Thyroid gland (tissue), 4 donors: ENCODE results near the gene ADGRF1. TPM values are rescaled to one million over a fixed set of nuclear protein-coding genes. Genes with fewer than 3 reads are reported as not detected.

Source experiments
- DNase-seq, 2 donors: peaks; one replicate each; pipeline ENCODE4 v3.0.0-alpha.2; 2019
- H3K27ac ChIP-seq, 3 donors: fragments of 200-600 bp; sonication (generic); 1 replicate in 2 of 3; 2 replicates in 1 of 3; pipeline ENCODE4 v1.5.1; 2016 to 2019; ENCODE audit warnings: mild to moderate bottlenecking in 1 of 3, moderate library complexity in 1 of 3
- H3K27me3 ChIP-seq: fragments of 200-600 bp; sonication (generic); one replicate; pipeline ENCODE4 v1.5.1; 2019
- H3K36me3 ChIP-seq, 2 donors: fragments of 200-600 bp; sonication (generic); one replicate each; pipeline ENCODE4 v1.5.1; 2016 to 2019
- H3K4me1 ChIP-seq, 2 donors: fragments of 200-600 bp; sonication (generic); one replicate each; pipeline ENCODE4 v1.5.1; 2017 to 2019
- H3K4me3 ChIP-seq, 3 donors: fragments of 200-600 bp; sonication (generic); replicated peaks in 1 of 3; 1 replicate in 2 of 3; 2 replicates in 1 of 3; pipeline ENCODE4 v1.5.1; 2016; ENCODE audit warnings: mild to moderate bottlenecking in 1 of 3
- H3K9me3 ChIP-seq: fragments of 200-600 bp; sonication (generic); one replicate; pipeline ENCODE4 v1.5.1; 2017
- POLR2A ChIP-seq, 2 donors: fragments of 450-650 bp; IDR thresholded peaks; one replicate each; pipeline ENCODE4 v1.6.1; 2017; ENCODE audit warnings: antibody characterized with exemption in 2 of 2, mild to moderate bottlenecking in 2 of 2, moderate library complexity in 1 of 2
- WGBS, 2 donors: methylation state at CpG; one replicate each; pipeline ENCODE4 v1.1.5; 2017; 5-methylcytosine and 5-hydroxymethylcytosine counted together
- intact Hi-C: fragments of 100-400 bp; cut with DNase I; formaldehyde crosslinking; loops from one replicate; pipeline ENCODE4 v1.15.1; 2023
- total RNA-seq, 4 donors: library from RNA; depleted of rRNA; stranded (reverse); fragments of >200 nt; gene quantifications; one replicate each; pipeline ENCODE4 v1.2.3, GENCODE V29; 2016
- TF ChIP-seq, protein P1 (sequence below), 6 experiments: fragments of 200-600 bp in 3 of 6; fragments of 450-650 bp in 3 of 6; sonication (generic) in 3 of 6; IDR thresholded peaks; one replicate each; pipeline ENCODE4 v1.5.1; 2016 to 2019; ENCODE audit warnings: antibody characterized with exemption in 6 of 6, mild to moderate bottlenecking in 2 of 6, inconsistent platforms in 1 of 6, moderate library complexity in 1 of 6

Gene ADGRF1
- total RNA-seq, 4 donors from 2014 or later, result 15.1 to 36.2 (median 19.3) TPM

DNA sequence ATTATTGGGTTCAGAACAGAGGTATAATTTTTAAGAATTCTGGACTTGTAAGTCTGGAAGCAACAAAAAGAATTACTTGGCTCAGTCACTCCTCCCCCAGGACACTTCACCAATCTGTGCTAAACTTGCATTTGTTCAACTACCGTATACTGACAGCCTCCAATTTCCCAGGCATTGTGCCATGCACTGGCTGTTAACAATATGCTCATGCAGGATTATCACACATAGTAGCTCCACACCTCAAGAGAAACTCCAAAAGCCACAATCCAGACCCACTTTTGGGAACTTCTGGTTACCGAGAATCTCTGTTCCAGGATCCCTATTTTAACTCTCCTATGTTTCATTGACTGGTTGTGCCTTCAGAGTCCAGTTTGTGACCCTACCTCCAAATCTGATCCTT is 7.7 kb downstream of the ADGRF1 start:
- no peaks in the 10 kb centered on the region for H3K36me3 ChIP-seq
- intact Hi-C loops, result no loop called here
- 19 to 34% methylated on average over 2 of the region's 2 CpGs for WGBS, 2 donors
- H3K4me3 ChIP-seq, result no peak overlapping the region
- H3K27me3 ChIP-seq, result no peaks in the 10 kb centered on the region
- TF ChIP-seq, protein P1, sequence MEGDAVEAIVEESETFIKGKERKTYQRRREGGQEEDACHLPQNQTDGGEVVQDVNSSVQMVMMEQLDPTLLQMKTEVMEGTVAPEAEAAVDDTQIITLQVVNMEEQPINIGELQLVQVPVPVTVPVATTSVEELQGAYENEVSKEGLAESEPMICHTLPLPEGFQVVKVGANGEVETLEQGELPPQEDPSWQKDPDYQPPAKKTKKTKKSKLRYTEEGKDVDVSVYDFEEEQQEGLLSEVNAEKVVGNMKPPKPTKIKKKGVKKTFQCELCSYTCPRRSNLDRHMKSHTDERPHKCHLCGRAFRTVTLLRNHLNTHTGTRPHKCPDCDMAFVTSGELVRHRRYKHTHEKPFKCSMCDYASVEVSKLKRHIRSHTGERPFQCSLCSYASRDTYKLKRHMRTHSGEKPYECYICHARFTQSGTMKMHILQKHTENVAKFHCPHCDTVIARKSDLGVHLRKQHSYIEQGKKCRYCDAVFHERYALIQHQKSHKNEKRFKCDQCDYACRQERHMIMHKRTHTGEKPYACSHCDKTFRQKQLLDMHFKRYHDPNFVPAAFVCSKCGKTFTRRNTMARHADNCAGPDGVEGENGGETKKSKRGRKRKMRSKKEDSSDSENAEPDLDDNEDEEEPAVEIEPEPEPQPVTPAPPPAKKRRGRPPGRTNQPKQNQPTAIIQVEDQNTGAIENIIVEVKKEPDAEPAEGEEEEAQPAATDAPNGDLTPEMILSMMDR (IDR thresholded peaks at IDR 0.05), result no peak
- TF ChIP-seq POLR2A (IDR thresholded peaks at IDR 0.05), result no peak
- DNase-seq, result peak; percentile 38 to 50
- no peaks in the 10 kb centered on the region for H3K9me3 ChIP-seq
- peak overlapping the region; percentile 67 to 74 (median 68) for H3K27ac ChIP-seq
- peaks cover 29 to 51% of the 10 kb centered on the region in 2 donors for H3K4me1 ChIP-seq

DNA sequence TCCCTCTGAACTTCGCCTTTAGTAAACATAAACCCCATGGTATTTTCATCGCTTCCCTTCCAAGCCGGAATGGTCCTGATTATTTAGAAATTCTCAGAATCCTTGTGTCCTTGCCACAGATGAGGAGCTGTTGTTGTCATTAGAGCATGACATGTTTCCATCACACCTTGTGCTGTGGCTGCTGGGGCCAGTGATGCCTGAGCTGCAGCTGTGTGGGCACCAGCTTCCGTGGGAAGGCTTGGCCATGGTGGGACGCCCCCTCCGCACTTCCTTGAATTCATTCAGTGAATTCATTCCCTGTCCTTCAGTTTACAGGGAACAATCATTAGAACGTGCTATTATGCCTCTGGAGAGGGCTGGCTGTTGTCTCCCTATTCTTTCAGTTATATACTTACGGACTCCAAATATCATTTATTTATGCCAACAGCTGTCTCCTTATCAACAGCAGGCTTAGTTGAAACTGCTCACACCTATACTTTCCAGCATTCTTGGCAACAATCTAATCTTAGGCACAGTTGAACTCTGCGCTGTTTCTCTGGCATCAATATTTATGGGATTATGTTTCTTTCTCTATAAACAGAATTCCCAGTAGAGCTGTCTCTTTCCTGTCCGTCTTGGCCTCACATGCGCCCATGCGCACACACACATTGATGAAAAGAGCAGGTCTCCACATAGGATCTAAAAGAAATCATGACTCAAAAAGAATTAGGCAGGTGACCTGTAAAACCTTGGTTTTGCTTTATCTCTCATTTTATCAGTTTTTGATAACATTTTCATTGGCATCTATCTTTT is 9.0 kb downstream of the ADGRF1 start:
- no peak overlapping the region for H3K4me3 ChIP-seq
- no peaks in the 10 kb centered on the region for H3K27me3 ChIP-seq
- no peaks in the 10 kb centered on the region for H3K9me3 ChIP-seq
- H3K27ac ChIP-seq, result peak overlapping the region in 2 of 3 donors; percentile 11 to 76
- TF ChIP-seq POLR2A (IDR thresholded peaks at IDR 0.05), result no peak
- TF ChIP-seq, protein P1 (IDR thresholded peaks at IDR 0.05), result no peak
- no peaks in the 10 kb centered on the region for H3K36me3 ChIP-seq
- intact Hi-C loops, result no loop called here
- no peak for DNase-seq
- WGBS, 2 donors, result 75 to 84% methylated on average over 12 of the region's 12 CpGs
- peaks cover 35 to 55% of the 10 kb centered on the region in 2 donors for H3K4me1 ChIP-seq

DNA sequence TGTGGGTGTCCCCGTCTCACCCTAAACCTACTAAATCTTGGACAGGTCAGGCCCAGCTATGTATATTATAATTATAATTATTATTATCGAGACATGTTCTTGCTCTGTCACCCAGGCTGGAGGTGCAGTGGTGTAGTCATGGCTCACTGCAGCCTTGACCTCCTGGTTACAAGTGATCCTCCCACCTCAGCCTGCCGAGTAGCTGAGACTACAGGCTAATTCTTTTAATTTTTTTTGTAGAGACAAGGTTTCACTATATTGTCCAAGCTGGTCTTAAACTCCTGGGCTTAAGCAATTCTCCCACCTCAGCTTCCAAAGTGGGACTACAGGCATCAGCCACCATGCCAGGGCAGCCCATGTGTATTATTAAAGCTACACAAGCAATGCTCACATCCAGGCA is 10.5 kb downstream of the ADGRF1 start:
- 61 to 65% methylated on average over 3 of the region's 3 CpGs for WGBS, 2 donors
- Histone ChIP-seq H3K36me3 (no peaks in the 10 kb centered on the region), H3K27me3 (no peaks in the 10 kb centered on the region), H3K9me3 (no peaks in the 10 kb centered on the region), H3K4me3 (no peak overlapping the region), H3K4me1 (peaks cover 46 to 63% of the 10 kb centered on the region in 2 donors), H3K27ac (peak overlapping the region; percentile 76 to 80 (median 77))
- TF ChIP-seq POLR2A (IDR thresholded peaks at IDR 0.05), result no peak
- peak; percentile 53 to 60 for DNase-seq
- intact Hi-C loops, result no loop called here

DNA sequence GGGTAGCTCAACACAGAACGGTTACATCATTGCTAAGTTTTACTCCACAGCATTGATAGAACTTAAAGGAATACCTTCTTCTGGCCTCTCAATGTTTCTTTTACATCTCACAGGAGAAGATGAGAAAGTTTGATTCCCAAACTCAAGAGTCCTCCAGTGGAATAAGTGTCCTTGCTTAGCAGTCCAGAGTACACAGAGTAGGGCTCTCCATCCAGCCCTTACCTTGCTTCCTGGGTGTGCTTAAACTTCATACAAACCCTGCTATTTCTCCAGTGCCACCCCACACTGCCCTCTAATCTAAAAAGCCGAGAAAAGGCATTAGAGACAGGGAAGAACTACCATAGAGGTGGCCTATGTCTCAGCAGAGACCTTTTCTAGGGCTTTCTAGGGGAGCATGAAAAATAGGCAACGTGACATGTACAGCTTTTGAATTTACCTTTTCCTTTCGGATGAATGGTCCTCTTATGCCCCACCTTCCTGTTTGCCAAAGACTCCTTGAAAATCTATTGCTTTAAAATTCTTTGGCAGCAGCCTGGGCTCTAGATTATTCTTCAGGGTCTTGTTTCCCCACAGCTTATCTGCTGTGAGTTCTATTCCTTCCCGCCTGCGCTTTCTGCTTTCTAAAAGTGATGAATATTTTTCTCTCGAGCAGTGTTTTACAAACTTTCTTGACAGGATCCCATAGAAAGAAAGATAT is 12.1 kb downstream of the ADGRF1 start:
- peak overlapping the region; percentile 76 to 80 (median 77) for H3K27ac ChIP-seq
- intact Hi-C loops, result no loop called here

DNA sequence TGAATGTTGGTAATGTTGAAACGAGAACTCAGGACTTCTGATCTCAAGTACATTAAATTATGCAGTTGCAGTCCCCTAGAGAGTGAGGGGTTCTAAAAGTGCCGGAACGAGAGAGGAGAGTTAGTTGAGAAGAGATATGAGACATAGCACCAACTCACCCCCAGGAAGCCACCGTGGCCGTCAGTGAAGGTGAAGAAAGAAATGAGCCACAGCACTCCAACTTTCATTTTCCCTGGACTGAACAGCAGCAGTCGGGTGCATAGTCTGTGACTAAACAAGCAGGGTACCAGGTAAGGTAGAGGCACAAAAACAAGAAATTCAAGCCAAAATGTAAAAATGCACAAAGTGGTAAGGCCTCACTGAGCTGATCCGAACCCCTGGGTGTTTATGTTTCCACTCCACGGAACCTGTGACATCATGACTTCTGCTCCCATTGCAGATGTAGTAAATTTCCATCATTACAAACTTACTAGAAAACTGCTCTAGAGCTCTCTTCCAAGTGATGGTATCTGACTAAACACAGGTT is 13.2 kb downstream of the ADGRF1 start:
- Histone ChIP-seq H3K4me3 (peak overlapping the region in 1 of 3 donors; percentile 2), H3K27ac (peak overlapping the region; percentile 76 to 80 (median 77)), H3K9me3 (no peaks in the 10 kb centered on the region), H3K4me1 (peaks cover 48 to 52% of the 10 kb centered on the region in 2 donors), H3K36me3 (no peaks in the 10 kb centered on the region), H3K27me3 (no peaks in the 10 kb centered on the region)
- TF ChIP-seq POLR2A (IDR thresholded peaks at IDR 0.05), result peak in 1 of 2 donors; percentile 69
- TF ChIP-seq, protein P1 (IDR thresholded peaks at IDR 0.05), result no peak
- peak; percentile 70 for DNase-seq
- WGBS, 2 donors, result 27 to 41% methylated on average over 8 of the region's 8 CpGs
- intact Hi-C loops, result no loop called here

More for the DNA sequence above, 12.1 kb downstream of the ADGRF1 start:
- Histone ChIP-seq H3K9me3 (no peaks in the 10 kb centered on the region), H3K4me3 (no peak overlapping the region), H3K36me3 (no peaks in the 10 kb centered on the region), H3K27me3 (no peaks in the 10 kb centered on the region), H3K4me1 (peaks cover 52 to 61% of the 10 kb centered on the region in 2 donors)
- TF ChIP-seq, protein P1 (IDR thresholded peaks at IDR 0.05), result no peak
- no peak for TF ChIP-seq POLR2A (IDR thresholded peaks at IDR 0.05)
- DNase-seq, result peak; percentile 30 to 50
- 53 to 58% methylated on average over 7 of the region's 7 CpGs for WGBS, 2 donors
